Activated naive CD8-positive, alpha-beta T cell (primary cell): Measurements from ENCODE around the gene TFPT.

ENCODE experiments used
- H3K27ac Mint-ChIP-seq: one replicate; pipeline ENCODE4 v1.8.0; 2021; ENCODE audit warnings: mixed read lengths
- H3K27me3 Mint-ChIP-seq: one replicate; pipeline ENCODE4 v1.8.0; 2021; ENCODE audit warnings: mixed read lengths
- H3K36me3 Mint-ChIP-seq: one replicate; pipeline ENCODE4 v1.8.0; 2021; ENCODE audit warnings: mixed read lengths
- H3K4me1 Mint-ChIP-seq: one replicate; pipeline ENCODE4 v1.8.0; 2021; ENCODE audit warnings: low read depth, mixed read lengths
- H3K4me3 Mint-ChIP-seq: one replicate; pipeline ENCODE4 v1.8.0; 2021; ENCODE audit warnings: mild to moderate bottlenecking, mixed read lengths
- H3K9me3 Mint-ChIP-seq: one replicate; pipeline ENCODE4 v1.8.0; 2021; ENCODE audit warnings: low read depth, mixed read lengths

Gene TFPT

GRCh38 chr19:54094426-54095000, 20.9 kb downstream of the TFPT start:
- no peaks in the 10 kb centered on the region for H3K9me3 Mint-ChIP-seq
- H3K27me3 Mint-ChIP-seq, result peaks cover 9% of the 10 kb centered on the region
- peak overlapping the region; percentile 13 for H3K4me3 Mint-ChIP-seq
- peaks cover 8% of the 10 kb centered on the region for H3K4me1 Mint-ChIP-seq
- H3K27ac Mint-ChIP-seq, result no peak overlapping the region
- H3K36me3 Mint-ChIP-seq, result no peaks in the 10 kb centered on the region

GRCh38 chr19:54084410-54084809, 31.0 kb downstream of the TFPT start:
- Mint-ChIP-seq H3K9me3 (peaks cover 6% of the 10 kb centered on the region), H3K27me3 (no peaks in the 10 kb centered on the region), H3K4me1 (no peaks in the 10 kb centered on the region), H3K4me3 (no peak overlapping the region), H3K36me3 (no peaks in the 10 kb centered on the region), H3K27ac (no peak overlapping the region)

GRCh38 chr19:54081032-54081431, 34.4 kb downstream of the TFPT start, which contains the start of gene TARM1:
TSS of gene TARM1 (minus strand) at chr19:54081365. CDS start at chr19:54081340, 25 bp downstream.
- Mint-ChIP-seq H3K27ac (no peak within 1 kb of the TSS), H3K27me3 (no peaks in the 10 kb centered on the region), H3K4me1 (no peaks in the 10 kb centered on the region), H3K36me3 (no peaks in the 10 kb centered on the region), H3K9me3 (peaks cover 6% of the 10 kb centered on the region), H3K4me3 (no peak within 1 kb of the TSS)

- Mint-ChIP-seq H3K36me3 (no peaks in the 10 kb centered on the region), H3K27ac (no peak overlapping the region), H3K9me3 (no peaks in the 10 kb centered on the region), H3K4me3 (no peak overlapping the region), H3K4me1 (no peaks in the 10 kb centered on the region), H3K27me3 (no peaks in the 10 kb centered on the region)
Measured at GRCh38 chr19:54077334-54077733, 38.1 kb downstream of the TFPT start.

- no peaks in the 10 kb centered on the region for H3K9me3 Mint-ChIP-seq
- no peaks in the 10 kb centered on the region for H3K27me3 Mint-ChIP-seq
- no peaks in the 10 kb centered on the region for H3K4me1 Mint-ChIP-seq
- H3K27ac Mint-ChIP-seq, result no peak overlapping the region
- no peak overlapping the region for H3K4me3 Mint-ChIP-seq
- H3K36me3 Mint-ChIP-seq, result no peaks in the 10 kb centered on the region
Measured at GRCh38 chr19:54074851-54075250, 40.6 kb downstream of the TFPT start.

GRCh38 chr19:54073829-54074228, 41.6 kb downstream of the TFPT start:
- Mint-ChIP-seq H3K36me3 (no peaks in the 10 kb centered on the region), H3K4me3 (no peak overlapping the region), H3K27me3 (peaks cover 5% of the 10 kb centered on the region), H3K4me1 (no peaks in the 10 kb centered on the region), H3K27ac (no peak overlapping the region), H3K9me3 (no peaks in the 10 kb centered on the region)

- H3K4me3 Mint-ChIP-seq, result no peak overlapping the region
- H3K27ac Mint-ChIP-seq, result no peak overlapping the region
- H3K4me1 Mint-ChIP-seq, result no peaks in the 10 kb centered on the region
- H3K27me3 Mint-ChIP-seq, result peaks cover 13% of the 10 kb centered on the region
- H3K9me3 Mint-ChIP-seq, result no peaks in the 10 kb centered on the region
- H3K36me3 Mint-ChIP-seq, result no peaks in the 10 kb centered on the region
Measured at GRCh38 chr19:54069470-54069869, 46.0 kb downstream of the TFPT start.

- Mint-ChIP-seq H3K27ac (no peak within 1 kb of the TSS), H3K4me3 (no peak within 1 kb of the TSS), H3K9me3 (no peaks in the 10 kb centered on the region), H3K36me3 (no peaks in the 10 kb centered on the region), H3K4me1 (no peaks in the 10 kb centered on the region), H3K27me3 (peaks cover 15% of the 10 kb centered on the region)
Measured at GRCh38 chr19:54063350-54064116, 51.9 kb downstream of the TFPT start, which contains the start of gene VSTM1. TSS of gene VSTM1 (minus strand) at chr19:54063897. CDS start at chr19:54063777, 120 bp downstream.

GRCh38 chr19:54062643-54063042, 52.8 kb downstream of the TFPT start:
- Mint-ChIP-seq H3K4me3 (no peak overlapping the region), H3K36me3 (no peaks in the 10 kb centered on the region), H3K27me3 (peaks cover 13% of the 10 kb centered on the region), H3K27ac (no peak overlapping the region), H3K9me3 (no peaks in the 10 kb centered on the region), H3K4me1 (no peaks in the 10 kb centered on the region)
